Caco-2 (cell line): Measurements from ENCODE around the gene CTAGE9. TPM values are rescaled to one million over a fixed set of nuclear protein-coding genes. Genes with fewer than 3 reads are reported as not detected.

Source experiments
- BruUV-seq: library from RNA; stranded (reverse); fragments of 400-500 nt; replicated peaks from 2 replicates; lab custom pipeline; 2021; lab: Mats Ljungman, UMichigan
- CTCF ChIA-PET: fragments of 300-600 bp; sonication (Branson Sonifier 250); formaldehyde crosslinking; loops from one replicate; lab custom pipeline; 2022; ENCODE audit warnings: antibody characterized with exemption; lab: Charles Lee
- POLR2A ChIA-PET: fragments of 300-600 bp; sonication (Branson Sonifier 250); formaldehyde crosslinking; loops from one replicate; lab custom pipeline; 2022; ENCODE audit warnings: antibody characterized with exemption; lab: Charles Lee
- DNase-seq, 2 experiments: peaks; one replicate each; pipeline versions ENCODE4 v3.0.0 to v3.0.0-alpha.2; 2020 to 2022
- H3K27me3 ChIP-seq: replicated peaks from 2 replicates; pipeline ENCODE4 v1.6.0; 2011; ENCODE audit warnings: low read length; ENCODE audit not compliant: control insufficient read depth, insufficient read depth
- H3K36me3 ChIP-seq: 2 replicates; pipeline ENCODE4 v1.5.1; 2011; ENCODE audit warnings: low read length; ENCODE audit not compliant: control insufficient read depth, insufficient read depth
- H3K4me1 ChIP-seq: fragments of 250-450 bp; sonication (Bioruptor Pico); 2 replicates; pipeline ENCODE4 v1.5.1; 2020; ENCODE audit warnings: mild to moderate bottlenecking
- H3K4me3 ChIP-seq: 2 replicates; pipeline ENCODE4 v1.5.1; 2011; ENCODE audit warnings: low read depth, mild to moderate bottlenecking, control low read depth, low read length
- H3K9me3 ChIP-seq: fragments of 250-450 bp; sonication (Bioruptor Pico); 2 replicates; pipeline ENCODE4 v1.5.1; 2020; ENCODE audit warnings: mild to moderate bottlenecking, moderate library complexity
- H3K27ac Mint-ChIP-seq: one replicate; pipeline ENCODE4 v1.8.0; 2022; ENCODE audit warnings: mixed read lengths; ENCODE audit not compliant: unreplicated experiment
- H3K27me3 Mint-ChIP-seq: one replicate; pipeline ENCODE4 v1.8.0; 2022; ENCODE audit warnings: mixed read lengths; ENCODE audit not compliant: insufficient read depth, unreplicated experiment
- H3K36me3 Mint-ChIP-seq: one replicate; pipeline ENCODE4 v1.8.0; 2022; ENCODE audit warnings: mild to moderate bottlenecking, mixed read lengths; ENCODE audit not compliant: insufficient read depth, unreplicated experiment
- H3K4me1 Mint-ChIP-seq: one replicate; pipeline ENCODE4 v1.8.0; 2022; ENCODE audit warnings: low read depth, mixed read lengths; ENCODE audit not compliant: unreplicated experiment
- H3K4me3 Mint-ChIP-seq: one replicate; pipeline ENCODE4 v1.8.0; 2022; ENCODE audit warnings: mild to moderate bottlenecking, moderate library complexity, mixed read lengths; ENCODE audit not compliant: unreplicated experiment
- H3K9me3 Mint-ChIP-seq: one replicate; pipeline ENCODE4 v1.8.0; 2022; ENCODE audit warnings: mixed read lengths; ENCODE audit not compliant: unreplicated experiment
- CTCF ChIP-seq, 2 experiments: fragments of 200-600 bp in 1 of 2; IDR thresholded peaks; 1 replicate in 1 of 2; 2 replicates in 1 of 2; pipeline versions ENCODE4 v1.5.1 to v1.8.0; 2011 to 2022; ENCODE audit warnings: antibody characterized with exemption in 1 of 2, control low read depth in 1 of 2, inconsistent platforms in 1 of 2, low read depth in 1 of 2, low read length in 1 of 2, mild to moderate bottlenecking in 1 of 2, moderate library complexity in 1 of 2; ENCODE audit not compliant: insufficient read depth in 1 of 2, severe bottlenecking in 1 of 2, unreplicated experiment in 1 of 2
- intact Hi-C: fragments of 100-400 bp; cut with micrococcal nuclease; formaldehyde crosslinking; loops from one replicate; pipeline ENCODE4 v1.10.0; 2022; ENCODE audit not compliant: unreplicated experiment
- total RNA-seq: library from RNA; stranded (reverse); gene quantifications from 2 replicates; pipeline ENCODE4 v1.2.3, GENCODE V29; 2022

The CTAGE9 gene
- total RNA-seq, 1 experiment from 2014 or later = not detected

- intact Hi-C loops = no loop called here
- ChIA-PET CTCF (no interaction called here), POLR2A (no interaction called here)
- Mint-ChIP-seq H3K4me3 (no peak overlapping the region), H3K36me3 (no peaks in the 10 kb centered on the region), H3K9me3 (no peaks in the 10 kb centered on the region), H3K4me1 (peaks cover 11% of the 10 kb centered on the region), H3K27me3 (no peaks in the 10 kb centered on the region), H3K27ac (no peak overlapping the region)
- no peak for DNase-seq
- H3K27me3 ChIP-seq = no peaks in the 10 kb centered on the region
- no peaks in the 10 kb centered on the region for H3K36me3 ChIP-seq
- no peak overlapping the region for H3K4me3 ChIP-seq
- peaks cover 7% of the 10 kb centered on the region; the same call in 1 of the 2 replicates for H3K4me1 ChIP-seq
- no peak for TF ChIP-seq CTCF (IDR thresholded peaks at IDR 0.05; ENCODE audit: insufficient read depth in 1 of 2, low read depth in 1 of 2, low read length in 1 of 2, severe bottlenecking in 1 of 2, unreplicated experiment in 1 of 2)
- H3K9me3 ChIP-seq = no peaks in the 10 kb centered on the region
- BruUV-seq = no TSS peak
Measured at GRCh38 chr6:131682442-131682841, 28.4 kb downstream of the CTAGE9 start.

- no peaks in the 10 kb centered on the region for H3K9me3 Mint-ChIP-seq
- peaks cover 11% of the 10 kb centered on the region for H3K4me1 Mint-ChIP-seq
- DNase-seq = no peak
- no peak overlapping the region for H3K4me3 ChIP-seq
- no peak for TF ChIP-seq CTCF (IDR thresholded peaks at IDR 0.05; ENCODE audit: insufficient read depth in 1 of 2, low read depth in 1 of 2, low read length in 1 of 2, severe bottlenecking in 1 of 2, unreplicated experiment in 1 of 2)
- H3K27me3 ChIP-seq = no peaks in the 10 kb centered on the region
- H3K4me3 Mint-ChIP-seq = no peak overlapping the region
- no peak overlapping the region for H3K27ac Mint-ChIP-seq
- H3K36me3 ChIP-seq = no peaks in the 10 kb centered on the region
- H3K27me3 Mint-ChIP-seq = no peaks in the 10 kb centered on the region
- peaks cover 7% of the 10 kb centered on the region; the same call in 1 of the 2 replicates for H3K4me1 ChIP-seq
- ChIA-PET CTCF (no interaction called here), POLR2A (no interaction called here)
- H3K9me3 ChIP-seq = no peaks in the 10 kb centered on the region
- no TSS peak for BruUV-seq
- no peaks in the 10 kb centered on the region for H3K36me3 Mint-ChIP-seq
- intact Hi-C loops = no loop called here
Measured at GRCh38 chr6:131681585-131681984, 29.2 kb downstream of the CTAGE9 start.

GRCh38 chr6:131680868-131681267 lies 29.9 kb downstream of the CTAGE9 start:
- no peak for TF ChIP-seq CTCF (IDR thresholded peaks at IDR 0.05; ENCODE audit: insufficient read depth in 1 of 2, low read depth in 1 of 2, low read length in 1 of 2, severe bottlenecking in 1 of 2, unreplicated experiment in 1 of 2)
- Histone ChIP-seq H3K36me3 (no peaks in the 10 kb centered on the region), H3K9me3 (no peaks in the 10 kb centered on the region), H3K4me1 (peaks cover 7% of the 10 kb centered on the region; the same call in 1 of the 2 replicates), H3K27me3 (no peaks in the 10 kb centered on the region), H3K4me3 (no peak overlapping the region)
- ChIA-PET CTCF (no interaction called here), POLR2A (no interaction called here)
- no peak overlapping the region for H3K4me3 Mint-ChIP-seq
- H3K27ac Mint-ChIP-seq = no peak overlapping the region
- no peaks in the 10 kb centered on the region for H3K36me3 Mint-ChIP-seq
- intact Hi-C loops = no loop called here
- DNase-seq = no peak
- H3K27me3 Mint-ChIP-seq = no peaks in the 10 kb centered on the region
- no peaks in the 10 kb centered on the region for H3K9me3 Mint-ChIP-seq
- BruUV-seq = no TSS peak
- H3K4me1 Mint-ChIP-seq = peaks cover 11% of the 10 kb centered on the region
